Measurements from ENCODE around the gene SPINT1. TPM values are rescaled to one million over a fixed set of nuclear protein-coding genes. Genes with fewer than 3 reads are reported as not detected.

The SPINT1 gene
- total RNA-seq, 1 donor from 2014 or later, result 3.7 TPM

Other genes with a start within 250 kb of the SPINT1 start
- 51.7 and 53.0 TPM in 2 replicates for gene KNL1, start 249.8 kb upstream of the SPINT1 start, total RNA-seq
- 64.7 and 64.9 TPM in 2 replicates for gene RAD51, start 148.9 kb upstream of the SPINT1 start, total RNA-seq
- 35.7 and 37.9 TPM in 2 replicates for gene RMDN3, start 88.8 kb upstream of the SPINT1 start, total RNA-seq
- gene GCHFR, start 80.0 kb upstream of the SPINT1 start, total RNA-seq, result 40.3 and 41.4 TPM in 2 replicates
- 0.89 and 1.4 TPM in 2 replicates for gene C15orf62, start 74.1 kb upstream of the SPINT1 start, total RNA-seq
- 32.6 and 35.4 TPM in 2 replicates for gene ZFYVE19, start 37.0 kb upstream of the SPINT1 start, total RNA-seq
- gene DNAJC17, start 36.6 kb upstream of the SPINT1 start, total RNA-seq, result 41.5 and 43.2 TPM in 2 replicates
- gene PPP1R14D, start 15.3 kb upstream of the SPINT1 start, total RNA-seq, result not detected in 2 replicates
- 0.09 and 0.11 TPM in 2 replicates for gene RHOV, start 30.2 kb downstream of the SPINT1 start, total RNA-seq
- gene VPS18, start 50.4 kb downstream of the SPINT1 start, total RNA-seq, result 15.6 and 16.8 TPM in 2 replicates
- gene DLL4, start 85.3 kb downstream of the SPINT1 start, total RNA-seq, result not detected in 2 replicates
- 2.7 and 3.6 TPM in 2 replicates for gene CHAC1, start 109.4 kb downstream of the SPINT1 start, total RNA-seq

All from T-helper 2 cell treated with Interferon-gamma antibody and Interleukin-4, amounts not matched to agents 100 ng/mL and 5 ng/mL, for 36 hours (primary cell).